ENCODE results near the gene DZIP1L. TPM values are rescaled to one million over a fixed set of nuclear protein-coding genes. Genes with fewer than 3 reads are reported as not detected.
"Not testable (repeated sequence)": the region's sequence is repeated elsewhere in the genome, so short reads cannot be mapped to it uniquely, and the experiment has no call there.

Gene DZIP1L
- total RNA-seq (2014; rRNA removed; shearing (Covaris generic)): 16.2 and 17.8 TPM in 2 replicates

- in situ Hi-C loops (cut with HindIII; ENCODE audit: low sequenced_read_pairs): no loop called here
- DNase-seq (ENCODE audit: low spot score): peak; percentile 75
Measured at GRCh38 chr3:138114988-138115971, at the start of gene DZIP1L. TSS of gene DZIP1L (minus strand) at chr3:138115608. CDS start at chr3:138103971, 11,637 bp downstream.

GRCh38 chr3:138165061-138165460 is 49.7 kb upstream of the DZIP1L start:
- in situ Hi-C loops (cut with HindIII; ENCODE audit: low sequenced_read_pairs): no loop called here
- DNase-seq (ENCODE audit: low spot score): no peak

- DNase-seq (ENCODE audit: low spot score): no peak
- in situ Hi-C loops (cut with HindIII; ENCODE audit: low sequenced_read_pairs): no loop called here
Measured at GRCh38 chr3:138157743-138158142, 42.3 kb upstream of the DZIP1L start.

- DNase-seq (ENCODE audit: low spot score): no peak
- in situ Hi-C loops (cut with HindIII; ENCODE audit: low sequenced_read_pairs): no loop called here
Measured at GRCh38 chr3:138154534-138154933, 39.1 kb upstream of the DZIP1L start.

- in situ Hi-C loops (cut with HindIII; ENCODE audit: low sequenced_read_pairs): no loop called here
- no peak for DNase-seq (ENCODE audit: low spot score)
Measured at GRCh38 chr3:138148503-138148902, 33.1 kb upstream of the DZIP1L start.

GRCh38 chr3:138142181-138142580 is 26.8 kb upstream of the DZIP1L start:
- in situ Hi-C loops (cut with HindIII; ENCODE audit: low sequenced_read_pairs); DNase-seq (ENCODE audit: low spot score): not testable (repeated sequence)

- DNase-seq (ENCODE audit: low spot score): no peak
- in situ Hi-C loops (cut with HindIII; ENCODE audit: low sequenced_read_pairs): no loop called here
Measured at GRCh38 chr3:138140940-138141339, 25.5 kb upstream of the DZIP1L start.

- in situ Hi-C loops (cut with HindIII; ENCODE audit: low sequenced_read_pairs): no loop called here
- DNase-seq (ENCODE audit: low spot score): no peak
Measured at GRCh38 chr3:138139691-138140090, 24.3 kb upstream of the DZIP1L start.

- in situ Hi-C loops (cut with HindIII; ENCODE audit: low sequenced_read_pairs): no loop called here
Measured at GRCh38 chr3:138137861-138138260, 22.5 kb upstream of the DZIP1L start.

GRCh38 chr3:138136201-138136600 is 20.8 kb upstream of the DZIP1L start:
- in situ Hi-C loops (cut with HindIII; ENCODE audit: low sequenced_read_pairs): no loop called here

More at GRCh38 chr3:138137861-138138260, 22.5 kb upstream of the DZIP1L start:
- no peak for DNase-seq (ENCODE audit: low spot score)

GRCh38 chr3:138135833-138136194 is 20.4 kb upstream of the DZIP1L start:
- in situ Hi-C loops (cut with HindIII; ENCODE audit: low sequenced_read_pairs): no loop called here
- DNase-seq (ENCODE audit: low spot score): no peak

More at GRCh38 chr3:138136201-138136600, 20.8 kb upstream of the DZIP1L start:
- no peak for DNase-seq (ENCODE audit: low spot score)

- in situ Hi-C loops (cut with HindIII; ENCODE audit: low sequenced_read_pairs): no loop called here
- no peak for DNase-seq (ENCODE audit: low spot score)
Measured at GRCh38 chr3:138135146-138135832, 19.9 kb upstream of the DZIP1L start.

GRCh38 chr3:138132239-138132638 is 16.8 kb upstream of the DZIP1L start, which contains the start of gene A4GNT:
TSS of gene A4GNT (minus strand) at chr3:138132390. CDS start at chr3:138131256, 1,134 bp downstream.
- in situ Hi-C loops (cut with HindIII; ENCODE audit: low sequenced_read_pairs): no loop called here
- no peak for DNase-seq (ENCODE audit: low spot score)

GRCh38 chr3:138127636-138128365 is 12.4 kb upstream of the DZIP1L start:
- in situ Hi-C loops (cut with HindIII; ENCODE audit: low sequenced_read_pairs): no loop called here

GRCh38 chr3:138125548-138126221 is 10.3 kb upstream of the DZIP1L start:
- in situ Hi-C loops (cut with HindIII; ENCODE audit: low sequenced_read_pairs): no loop called here
- no peak for DNase-seq (ENCODE audit: low spot score)

More at GRCh38 chr3:138127636-138128365, 12.4 kb upstream of the DZIP1L start:
- DNase-seq (ENCODE audit: low spot score): no peak

- DNase-seq (ENCODE audit: low spot score): no peak
- in situ Hi-C loops (cut with HindIII; ENCODE audit: low sequenced_read_pairs): no loop called here
Measured at GRCh38 chr3:138124706-138125355, 9.4 kb upstream of the DZIP1L start.

GRCh38 chr3:138124188-138124587 is 8.8 kb upstream of the DZIP1L start:
- no peak for DNase-seq (ENCODE audit: low spot score)
- in situ Hi-C loops (cut with HindIII; ENCODE audit: low sequenced_read_pairs): no loop called here

- DNase-seq (ENCODE audit: low spot score): no peak
- in situ Hi-C loops (cut with HindIII; ENCODE audit: low sequenced_read_pairs): no loop called here
Measured at GRCh38 chr3:138119423-138119766, 4.0 kb upstream of the DZIP1L start.
